Measurements from ENCODE around the gene ARHGAP12.
"Not testable (repeated sequence)": the region's sequence is repeated elsewhere in the genome, so short reads cannot be mapped to it uniquely, and the experiment has no call there.

Gene ARHGAP12

DNA sequence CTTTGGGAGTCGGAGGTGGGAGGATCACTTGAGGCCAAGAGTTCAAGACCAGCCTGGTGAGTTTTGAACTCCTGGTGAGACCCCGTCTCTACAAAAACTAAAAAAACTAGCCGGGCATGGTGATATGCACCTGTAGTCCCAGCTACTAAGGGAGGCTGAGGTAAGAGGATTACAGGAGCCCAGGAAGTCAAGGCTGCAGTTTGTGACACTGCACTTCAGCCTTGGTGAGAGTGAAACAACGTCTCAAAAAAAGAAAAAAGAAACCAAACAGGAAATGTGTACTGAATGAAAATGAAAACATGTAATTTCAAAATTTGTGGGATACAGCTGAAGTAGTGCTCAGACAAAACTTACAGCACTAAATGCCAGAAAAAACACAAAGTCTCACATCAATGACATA lies 7.6 kb downstream of the ARHGAP12 start:
- no peak for DNase-seq

DNA sequence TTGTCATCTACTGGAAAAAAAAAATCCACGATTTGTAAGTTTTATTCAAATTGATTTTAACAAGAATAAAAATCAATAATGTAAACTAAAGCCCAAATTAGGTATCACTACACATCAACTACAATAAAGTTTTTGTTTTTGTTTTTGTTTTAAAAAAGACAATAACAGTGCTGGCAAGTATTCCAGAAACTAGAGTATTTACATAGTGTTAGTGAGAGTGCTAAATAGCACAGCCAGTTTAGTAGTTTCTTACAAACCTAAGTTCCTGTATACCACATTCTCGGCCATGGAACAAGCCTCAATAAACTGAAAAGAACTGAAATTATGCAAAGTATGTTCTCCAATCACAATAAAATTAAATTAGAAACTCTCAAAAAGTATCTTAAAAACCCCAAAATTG lies 8.1 kb downstream of the ARHGAP12 start:
- DNase-seq, result no peak

DNA sequence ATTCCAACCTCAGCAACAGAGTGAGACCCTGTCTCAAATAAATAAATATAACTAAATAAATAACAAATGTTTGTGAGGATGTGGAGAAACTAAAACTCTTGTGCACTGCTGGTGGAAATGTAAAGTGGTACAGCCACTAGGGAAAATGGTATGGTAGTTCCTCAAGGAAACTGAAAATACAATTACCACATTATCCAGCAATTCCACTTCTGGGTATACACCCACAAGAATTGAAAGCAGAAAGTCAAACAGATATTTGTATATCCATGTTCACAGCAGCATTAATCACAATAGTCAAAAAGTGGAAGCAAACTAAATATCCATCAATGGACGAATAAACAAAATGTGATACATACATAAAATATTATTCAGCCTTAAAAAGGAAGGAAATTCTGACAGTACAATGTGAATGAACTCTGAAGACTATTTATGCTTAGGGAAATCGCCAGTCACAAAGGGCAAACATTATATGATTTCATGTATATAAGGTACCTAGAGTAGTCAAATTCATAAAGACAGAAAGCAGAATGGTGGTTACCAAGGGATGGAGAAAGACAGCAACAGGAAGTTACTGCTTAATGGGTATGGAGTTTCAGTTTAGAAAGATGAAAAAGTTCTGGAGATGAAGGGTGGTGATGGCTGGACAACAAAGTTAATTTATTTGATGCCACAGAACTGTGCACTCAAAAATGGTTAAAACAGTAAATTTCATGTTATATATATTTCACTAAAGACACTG lies 9.8 kb downstream of the ARHGAP12 start:
- no peak for DNase-seq

DNA sequence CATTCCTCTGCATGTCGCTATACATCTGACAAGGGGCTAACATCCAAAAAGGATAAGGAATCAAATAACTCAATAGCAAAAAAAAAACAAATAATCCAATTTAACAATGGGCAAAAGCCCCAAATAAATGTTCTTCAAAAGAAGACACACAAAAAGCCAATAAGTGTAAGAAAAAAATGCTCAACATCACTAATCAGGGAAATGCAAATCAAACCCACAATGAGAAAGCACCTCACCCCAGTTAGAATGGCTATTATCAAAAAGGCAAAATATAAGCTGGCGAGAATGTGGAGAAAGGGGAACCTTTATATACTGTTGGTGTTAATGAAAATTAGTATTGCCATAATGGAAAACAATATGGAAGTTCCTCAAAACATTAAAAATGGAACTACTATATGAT lies 14.3 kb downstream of the ARHGAP12 start:
- DNase-seq, result no peak

DNA sequence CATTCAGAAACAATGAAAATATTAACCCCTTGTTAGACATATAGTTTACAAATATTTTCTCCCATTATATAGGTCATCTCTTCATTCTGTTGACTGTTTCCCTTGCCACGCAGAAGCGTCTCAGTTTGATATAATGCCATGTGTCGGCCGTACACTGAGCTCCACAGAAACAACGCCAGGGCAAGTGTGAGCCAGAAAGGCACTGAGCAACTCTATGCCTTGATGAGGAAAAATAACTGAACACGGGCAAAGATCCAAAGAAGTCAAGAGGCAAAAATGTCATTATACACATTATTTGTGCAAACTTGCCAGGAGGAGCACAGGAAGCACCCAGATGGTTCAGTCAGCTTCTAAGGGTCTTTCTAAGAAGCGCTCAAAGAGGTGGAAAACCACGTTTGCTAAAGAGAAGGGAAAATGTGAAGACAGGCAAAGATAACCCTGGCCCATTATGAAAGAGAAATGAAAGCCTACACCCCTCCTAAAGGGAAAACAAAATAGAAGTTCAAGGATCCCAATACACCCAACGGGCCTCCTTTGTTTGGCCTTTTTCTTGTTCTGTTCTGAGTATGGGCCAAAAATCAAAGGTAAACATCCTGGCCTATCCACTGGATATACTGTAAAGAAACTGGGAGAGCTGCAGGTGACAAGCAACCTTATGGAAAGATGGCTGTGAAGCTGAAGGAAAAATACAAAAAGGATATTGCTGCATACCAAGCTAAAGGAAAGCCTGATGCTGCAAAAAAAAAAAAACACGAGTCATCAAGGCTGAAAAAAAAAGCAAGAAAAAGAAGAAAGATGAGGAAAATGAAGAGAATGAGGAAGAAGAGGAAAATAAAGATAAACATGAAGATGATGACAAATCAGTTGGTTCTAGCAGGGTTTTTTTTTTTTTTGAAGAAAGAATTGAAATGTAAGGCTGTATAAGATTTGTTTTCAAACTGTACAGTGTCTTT lies 15.5 kb downstream of the ARHGAP12 start:
- no peak for DNase-seq

DNA sequence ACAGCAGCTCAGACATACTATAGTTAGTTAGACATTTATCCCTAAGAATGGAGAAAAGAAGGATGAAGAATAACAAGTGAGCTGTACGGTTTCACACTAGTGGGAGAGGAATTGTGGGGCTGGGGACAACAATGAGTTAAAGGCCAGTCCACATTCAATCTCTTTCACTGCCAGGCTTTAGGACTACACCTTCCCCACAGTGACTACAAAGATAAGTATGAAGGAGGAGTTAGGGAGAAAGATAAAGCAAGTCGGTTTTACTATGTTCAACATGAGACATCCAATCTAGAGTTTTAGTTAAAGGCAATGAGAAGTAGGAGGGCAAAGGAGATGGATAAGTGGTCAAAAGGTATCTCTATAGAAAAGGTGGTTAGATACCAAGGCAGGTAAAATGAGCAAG lies 16.3 kb downstream of the ARHGAP12 start:
- no peak for DNase-seq

DNA sequence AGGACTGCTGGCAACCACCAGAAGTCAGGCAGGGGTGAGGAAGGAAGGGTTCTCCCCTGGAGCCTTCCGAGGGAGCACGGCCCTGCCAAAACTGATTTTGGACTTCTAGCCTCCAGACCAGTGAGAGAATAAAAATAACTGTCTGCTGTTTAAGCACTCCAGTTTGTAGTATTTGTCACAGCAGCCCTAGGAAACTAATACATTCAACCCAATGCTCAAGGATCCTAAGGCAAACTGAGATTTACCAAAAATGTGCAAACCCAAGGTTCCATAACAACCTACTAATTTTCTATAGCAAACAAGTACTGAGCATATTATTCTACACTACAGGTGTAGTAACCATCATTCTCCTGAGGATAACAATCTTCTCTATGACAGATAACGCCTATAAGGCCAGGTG lies 18.6 kb downstream of the ARHGAP12 start:
- DNase-seq, result no peak

DNA sequence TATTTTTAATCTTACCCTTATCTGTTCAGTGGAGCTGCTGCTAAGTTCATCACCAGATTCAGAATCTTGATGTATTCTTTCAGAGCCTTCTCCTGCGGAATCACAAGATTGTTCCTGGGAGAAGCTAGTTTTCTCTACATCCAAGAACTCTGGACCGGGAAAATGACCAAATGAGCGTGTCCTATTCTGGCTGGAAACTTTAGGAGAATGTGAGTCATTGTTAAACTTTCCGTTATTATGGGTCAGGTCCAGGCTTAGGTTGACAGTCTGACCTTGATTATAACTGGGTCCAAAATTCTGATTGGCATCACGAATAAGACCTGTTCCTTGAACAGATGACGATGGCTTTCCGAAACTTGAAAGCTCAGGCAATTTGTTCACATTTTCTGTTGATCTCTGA lies 20.5 kb downstream of the ARHGAP12 start:
- no peak for DNase-seq

DNA sequence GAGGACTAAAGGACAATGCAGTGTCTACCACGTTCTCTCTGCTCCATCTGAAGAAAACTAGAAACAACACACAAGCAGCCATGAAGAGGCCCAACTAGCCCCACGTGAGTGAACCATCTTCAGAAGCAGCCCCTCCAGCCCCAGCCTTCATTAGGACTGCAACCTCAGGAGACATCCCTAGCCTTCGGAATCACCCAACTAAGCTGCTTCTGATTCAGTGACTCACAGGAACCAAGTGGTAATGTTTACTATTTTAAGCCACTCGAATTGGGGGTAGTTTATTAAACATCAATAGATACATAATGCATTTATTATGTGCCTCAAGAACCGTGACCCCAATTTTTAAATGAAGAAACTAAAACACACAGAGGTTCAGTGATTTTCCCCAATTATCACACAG lies 22.6 kb downstream of the ARHGAP12 start:
- DNase-seq, result no peak

DNA sequence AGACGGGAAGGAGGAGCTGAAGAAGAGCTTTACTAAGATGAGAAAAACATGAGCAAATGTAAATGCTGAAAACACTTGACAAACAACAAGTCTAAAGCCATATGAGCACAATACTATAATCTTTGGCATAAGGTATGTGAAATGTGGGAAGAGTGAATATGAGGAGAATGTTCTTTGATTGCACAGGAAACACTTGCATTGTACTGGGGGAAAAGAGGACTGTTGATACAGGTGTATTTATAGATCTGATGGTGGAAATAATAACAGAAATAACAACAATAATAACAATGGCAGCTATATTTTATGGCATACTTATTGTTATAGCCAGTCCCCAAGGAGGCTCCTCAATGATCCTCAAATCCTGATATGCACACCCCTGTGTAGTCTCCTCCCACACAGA lies 23.0 kb downstream of the ARHGAP12 start:
- DNase-seq, result no peak

DNA sequence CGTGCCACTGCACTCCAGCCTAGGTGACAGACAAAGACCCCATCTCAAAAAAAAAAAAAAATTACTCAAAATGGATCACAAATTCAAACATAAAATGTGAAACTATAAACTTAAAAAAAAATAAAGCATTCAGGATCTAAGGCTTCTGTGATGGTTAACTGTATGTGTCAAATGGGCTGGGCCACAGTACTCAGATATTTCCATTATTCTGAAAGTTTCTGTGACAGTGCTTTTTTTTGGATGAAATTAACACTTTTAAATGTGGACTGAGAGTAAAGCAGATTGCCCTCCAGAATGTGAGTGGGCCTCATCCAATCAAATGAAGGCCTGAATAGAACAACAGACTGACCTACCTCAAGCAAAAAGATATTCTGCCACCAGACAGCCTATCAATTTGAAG lies 26.0 kb downstream of the ARHGAP12 start:
- no peak for DNase-seq

DNA sequence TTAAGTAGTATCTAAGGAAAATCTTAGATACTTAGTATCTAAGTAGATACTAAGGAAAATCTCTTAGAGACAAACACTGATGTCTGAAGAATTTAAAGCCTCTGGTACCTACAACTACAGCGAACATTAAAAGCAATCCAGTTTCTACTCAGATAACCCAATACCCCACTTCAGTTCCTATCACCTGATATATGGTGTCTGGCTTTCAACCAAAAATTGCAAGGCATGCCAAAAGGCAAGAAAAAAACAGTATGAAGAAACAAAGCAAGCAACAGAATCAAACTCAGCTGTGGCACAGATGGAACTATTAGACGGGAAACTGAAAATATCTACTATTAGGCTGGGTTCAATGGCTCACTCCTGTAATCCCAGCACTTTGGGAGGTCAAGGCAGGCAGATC lies 31.1 kb downstream of the ARHGAP12 start:
- no peak for DNase-seq

DNA sequence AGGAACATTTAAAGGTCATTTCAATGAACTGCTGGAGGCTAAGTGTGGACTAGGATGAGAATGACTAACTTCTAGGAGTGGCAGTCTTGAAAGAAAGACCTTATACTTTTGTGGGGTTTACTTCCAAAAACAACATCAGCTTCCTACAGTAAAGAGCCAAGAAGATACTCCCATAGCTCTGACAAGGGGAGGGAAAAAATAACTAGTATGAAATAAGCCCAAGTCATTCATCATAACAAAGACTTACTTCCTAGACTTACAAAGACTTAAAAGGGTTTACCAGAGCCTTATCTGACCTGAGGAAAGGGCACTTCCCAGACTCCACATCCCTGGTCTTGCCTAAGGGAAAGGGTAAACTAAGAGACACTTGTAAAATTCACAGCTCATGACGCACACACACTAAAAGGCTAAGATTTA lies 31.7 kb downstream of the ARHGAP12 start:
- no peak for DNase-seq

DNA sequence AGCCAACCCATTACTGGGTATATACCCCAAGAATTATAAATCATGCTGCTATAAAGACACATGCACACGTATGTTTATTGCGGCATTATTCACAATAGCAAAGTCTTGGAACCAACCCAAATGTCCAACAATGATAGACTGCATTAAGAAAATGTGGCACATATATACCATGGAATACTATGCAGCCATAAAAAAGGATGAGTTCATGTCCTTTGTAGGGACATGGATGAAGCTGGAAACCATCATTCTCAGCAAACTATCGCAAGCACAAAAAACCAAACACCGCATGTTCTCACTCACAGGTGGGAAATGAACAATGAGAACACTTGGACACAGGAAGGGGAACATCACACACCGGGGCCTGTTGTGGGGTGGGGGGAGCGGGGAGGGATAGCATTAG lies 32.9 kb downstream of the ARHGAP12 start:
- DNase-seq, result not testable (repeated sequence)

DNA sequence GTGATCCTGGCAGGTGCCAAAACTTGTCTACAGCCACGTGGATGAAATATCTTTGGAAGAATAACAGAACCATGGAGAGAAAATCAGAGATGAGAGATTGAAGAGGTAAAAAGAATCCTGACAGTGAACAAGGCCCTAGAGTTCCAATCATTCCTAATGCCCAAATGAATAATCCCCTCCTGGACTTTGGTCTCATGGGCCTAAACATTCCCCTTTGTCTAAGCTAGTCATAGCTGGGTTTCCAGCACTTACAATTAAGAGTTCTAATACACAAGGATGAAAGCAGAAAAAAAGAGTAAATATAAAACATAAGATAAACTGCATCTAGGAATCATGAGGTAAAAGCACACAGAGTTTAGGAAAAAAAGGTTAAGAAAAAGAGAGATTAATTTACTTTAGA lies 40.2 kb downstream of the ARHGAP12 start:
- DNase-seq, result no peak

DNA sequence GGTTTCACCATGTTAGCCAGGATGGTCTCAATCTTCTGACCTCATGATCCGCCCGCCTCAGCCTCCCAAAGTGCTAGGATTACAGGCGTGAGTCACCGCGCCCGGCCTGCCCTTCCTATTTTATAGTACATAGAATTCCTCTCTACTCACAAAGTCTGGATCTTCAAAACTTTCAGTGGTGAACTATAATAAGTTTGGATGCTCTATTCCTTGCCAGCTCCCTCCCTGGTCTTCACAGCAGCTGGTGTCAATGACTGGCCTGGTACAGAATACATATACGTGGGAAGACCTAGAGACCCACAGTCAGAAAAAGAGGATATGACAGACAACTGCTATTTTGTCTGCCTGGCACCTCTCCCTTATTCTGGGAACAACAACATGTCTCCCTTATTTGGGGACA lies 40.8 kb downstream of the ARHGAP12 start:
- DNase-seq, result no peak

DNA sequence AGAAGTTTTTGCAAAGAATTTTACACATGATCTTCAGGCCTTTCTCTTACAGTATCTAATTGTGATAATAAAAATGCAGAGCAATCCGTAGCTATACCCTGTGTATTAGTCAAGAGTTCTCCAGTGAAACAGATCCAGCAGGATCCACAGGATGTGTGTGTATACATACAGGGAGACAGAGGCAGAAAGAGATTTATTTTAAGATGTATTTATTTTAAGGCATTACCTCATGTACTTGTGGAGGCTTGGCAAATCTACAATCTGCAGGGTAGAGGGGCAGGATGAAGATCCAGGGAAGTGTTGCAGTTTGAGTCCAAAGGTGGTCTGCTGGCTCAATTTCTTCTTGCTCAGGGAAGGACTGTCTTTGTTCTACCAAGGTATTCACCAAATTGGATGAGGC lies 41.7 kb downstream of the ARHGAP12 start:
- no peak for DNase-seq

DNA sequence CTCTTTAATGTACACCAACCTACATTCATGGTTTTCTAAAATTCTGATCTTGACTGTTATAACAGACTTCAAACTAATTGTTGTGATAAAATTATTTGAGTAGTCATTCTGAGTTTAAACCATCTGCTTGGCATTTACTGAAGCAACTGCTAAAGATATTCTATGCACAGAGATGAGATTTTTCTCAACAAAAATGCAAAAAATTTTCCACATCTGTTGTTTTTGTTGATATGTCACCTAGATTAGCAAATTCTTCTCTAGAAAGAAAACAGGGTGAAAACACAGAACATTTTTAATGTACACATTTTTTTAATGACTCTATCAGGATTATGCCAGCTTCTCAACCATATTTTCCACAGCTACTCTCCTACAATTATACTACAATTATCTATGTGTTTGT lies 42.7 kb downstream of the ARHGAP12 start:
- DNase-seq, result no peak

DNA sequence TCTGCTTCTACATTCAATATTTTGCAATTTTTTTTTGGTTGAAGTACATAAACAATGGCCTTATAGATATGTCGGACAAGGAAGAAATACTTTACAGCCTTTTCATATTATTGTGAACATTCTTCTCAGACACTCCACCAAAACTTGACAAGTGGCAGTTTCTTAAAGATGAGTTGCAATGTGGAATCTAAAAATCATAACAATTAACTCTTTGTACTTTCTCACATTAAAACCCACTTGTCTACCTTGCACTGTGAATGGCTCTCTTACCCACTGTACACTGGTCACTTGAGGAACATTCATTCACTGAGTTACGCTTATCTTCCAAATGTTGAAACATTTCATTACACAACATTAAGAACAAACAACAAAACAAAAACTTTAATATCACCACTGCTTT lies 44.2 kb downstream of the ARHGAP12 start:
- no peak for DNase-seq

DNA sequence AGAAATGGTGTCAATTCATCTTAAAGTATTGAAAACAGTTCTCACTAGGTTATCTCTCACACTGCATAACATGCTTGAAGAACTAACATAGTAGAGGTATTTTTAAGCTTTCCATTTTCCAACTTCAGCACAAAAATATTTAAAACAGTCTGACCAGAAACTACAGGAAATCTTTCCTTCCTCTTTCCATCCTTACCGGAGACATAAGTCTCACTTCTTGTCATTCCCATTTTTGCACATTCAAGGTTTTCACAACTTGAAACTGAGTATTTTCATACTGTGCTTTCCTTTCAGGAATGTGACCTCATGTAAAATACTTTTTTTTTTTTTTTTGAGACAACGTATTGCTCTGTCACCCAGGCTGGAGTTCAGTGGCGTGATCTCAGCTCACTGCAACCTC lies 45.2 kb downstream of the ARHGAP12 start:
- DNase-seq, result no peak

DNA sequence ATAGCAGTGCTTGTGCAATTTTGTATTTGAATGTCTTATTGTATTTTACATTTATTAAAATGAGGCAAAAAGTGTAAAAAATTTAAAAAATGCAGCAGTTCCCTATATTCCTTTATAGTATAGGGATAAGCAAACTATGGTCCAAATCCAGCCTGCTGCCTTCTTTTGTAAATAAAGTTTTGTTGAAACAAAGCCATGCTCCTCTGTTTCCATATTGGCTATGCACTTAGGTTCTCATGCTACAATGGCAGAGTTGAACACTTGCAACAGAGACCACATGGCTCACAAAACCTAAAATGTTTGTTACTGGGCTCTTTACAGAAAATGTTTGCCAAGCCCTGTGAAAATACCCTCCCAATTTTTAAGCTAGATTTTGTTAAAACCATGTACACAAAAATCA lies 50.1 kb downstream of the ARHGAP12 start:
- no peak for DNase-seq

DNA sequence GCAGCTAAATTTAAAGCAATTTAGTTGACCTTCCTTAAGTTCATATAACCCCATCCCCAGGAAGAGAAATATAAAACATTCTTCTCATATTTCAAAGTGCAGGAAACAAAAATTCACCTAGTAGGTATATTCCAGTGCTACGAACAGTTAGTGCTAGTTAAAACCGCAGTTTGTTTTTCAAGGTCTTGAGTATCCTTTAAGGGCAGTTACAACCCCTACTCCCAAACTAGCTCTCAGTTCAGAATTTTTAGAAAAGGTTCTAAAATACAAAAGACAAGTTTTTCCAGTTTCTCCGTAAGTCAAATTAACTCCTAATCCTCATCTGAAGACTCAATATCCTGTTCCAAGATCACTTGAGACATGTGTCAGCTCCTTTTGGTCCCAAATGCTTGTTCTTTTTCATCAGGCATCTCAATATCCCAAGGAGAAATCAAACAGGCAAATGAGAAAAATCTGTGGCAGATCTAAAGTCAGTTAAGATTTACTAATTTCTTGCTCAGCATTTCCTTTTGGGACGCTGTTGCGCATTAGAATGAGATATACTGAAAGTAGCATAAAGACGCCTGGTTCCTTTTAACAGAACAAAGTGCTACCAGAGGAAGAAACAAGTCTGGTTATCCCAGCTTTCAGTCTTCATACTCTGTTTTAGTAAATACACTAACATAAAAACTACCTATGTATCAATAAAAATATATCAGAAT lies 51.8 kb downstream of the ARHGAP12 start:
- DNase-seq, result no peak

DNA sequence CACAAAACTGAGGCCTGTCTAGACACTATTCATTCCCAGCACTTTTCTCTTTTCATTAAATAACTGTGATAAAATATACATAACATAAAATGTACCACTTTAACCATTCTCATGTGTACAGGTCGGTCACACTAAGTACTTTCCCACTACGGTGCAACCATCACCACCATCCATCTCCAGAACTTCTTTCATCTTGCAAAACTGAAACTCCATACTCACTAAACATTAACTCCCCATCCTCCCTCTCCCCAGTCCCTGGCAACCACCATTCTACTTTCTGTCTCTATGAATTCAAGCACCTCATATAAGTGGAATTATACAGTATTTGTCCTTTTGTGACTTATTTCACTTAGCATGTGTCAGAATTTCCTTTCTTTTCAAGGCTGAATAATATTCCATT lies 53.0 kb downstream of the ARHGAP12 start:
- DNase-seq, result no peak

DNA sequence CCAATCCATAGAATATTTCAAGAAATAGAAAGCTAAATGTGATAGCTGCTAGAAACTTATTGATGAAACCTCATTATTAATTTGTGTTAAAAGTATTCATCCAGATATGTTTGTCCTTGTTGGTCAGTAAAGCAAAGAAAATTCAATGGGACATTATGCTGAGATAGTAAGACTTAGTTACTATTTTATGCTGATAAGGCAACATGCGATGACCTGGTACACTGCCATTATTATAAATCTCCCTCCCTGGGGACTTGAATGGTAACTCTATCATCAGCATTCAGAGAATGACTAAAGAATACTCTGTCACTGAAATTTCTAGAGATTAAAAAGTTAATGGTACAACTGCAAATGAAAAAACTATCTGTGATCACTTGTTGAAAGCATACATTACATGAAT lies 54.9 kb downstream of the ARHGAP12 start:
- DNase-seq, result no peak
